GM23248 (cell line): ENCODE data around the gene CNPY3.

Source experiments
- EZH2 ChIP-seq: fragments of 200-600 bp; sonication (generic); IDR thresholded peaks from 2 replicates; pipeline ENCODE4 v1.6.1; 2018; ENCODE audit warnings: antibody characterized with exemption, mild to moderate bottlenecking; ENCODE audit not compliant: insufficient read depth, poor library complexity, severe bottlenecking
- EZH2phosphoT487 ChIP-seq: fragments of 200-600 bp; sonication (generic); IDR thresholded peaks from 2 replicates; pipeline ENCODE4 v1.6.1; 2018; ENCODE audit warnings: antibody characterized with exemption, moderate library complexity, mild to moderate bottlenecking, low read depth; ENCODE audit not compliant: insufficient read depth

GRCh38 chr6:42979523-42980177, 50.4 kb downstream of the CNPY3 start:
- no peak for TF ChIP-seq EZH2phosphoT487
- no peak for TF ChIP-seq EZH2
